Astrocyte of the cerebellum (primary cell): Measurements from ENCODE around the gene KLC1.
A peak's percentile ranks its signal among the peaks of the same experiment; 100 is the strongest.

ENCODE experiments used
- DNase-seq: peaks from one replicate; pipeline ENCODE4 v3.0.0-alpha.2; 2011; ENCODE audit warnings: low read depth
- H3K4me3 ChIP-seq: 2 replicates; pipeline ENCODE4 v1.5.1; 2011; ENCODE audit warnings: mild to moderate bottlenecking, low read depth, low read length, moderate library complexity
- CTCF ChIP-seq: IDR thresholded peaks from 2 replicates; pipeline ENCODE4 v1.5.1; 2012; ENCODE audit warnings: low read length, low read depth, moderate library complexity, mild to moderate bottlenecking; ENCODE audit errors: missing control alignments
- in situ Hi-C: cut with HindIII; loops from 2 replicates; pipeline ENCODE4 v1.10.0; 2017; ENCODE audit warnings: low sequenced_read_pairs

The KLC1 gene

GRCh38 chr14:103692159-103692558, 63.1 kb downstream of the KLC1 start:
- no peak for TF ChIP-seq CTCF
- in situ Hi-C loops: loop anchor here (10.0 kb wide), 1 partner anchor 117 kb away; no protein-coding TSS in a partner anchor
- no peak overlapping the region for H3K4me3 ChIP-seq
- no peak for DNase-seq

GRCh38 chr14:103692871-103693270, 63.9 kb downstream of the KLC1 start:
- in situ Hi-C loops: loop anchor here (10.0 kb wide), 1 partner anchor 118 kb away; no protein-coding TSS in a partner anchor
- no peak overlapping the region for H3K4me3 ChIP-seq
- TF ChIP-seq CTCF: no peak
- DNase-seq: no peak

- no peak for TF ChIP-seq CTCF
- DNase-seq: no peak
- in situ Hi-C loops: loop anchor here (10.0 kb wide), 1 partner anchor 119 kb away; no protein-coding TSS in a partner anchor
- H3K4me3 ChIP-seq: no peak overlapping the region
These were observed 64.5 kb downstream of the KLC1 start for GRCh38 chr14:103693515-103693914.

GRCh38 chr14:103694572-103695026, 65.6 kb downstream of the KLC1 start:
- no peak overlapping the region for H3K4me3 ChIP-seq
- in situ Hi-C loops: loop anchor here (10.0 kb wide), 1 partner anchor 120 kb away; no protein-coding TSS in a partner anchor
- TF ChIP-seq CTCF: peak; percentile 8
- DNase-seq: no peak

- no peak for DNase-seq
These were observed 66.5 kb downstream of the KLC1 start for GRCh38 chr14:103695296-103696069.

GRCh38 chr14:103696070-103696402, 67.0 kb downstream of the KLC1 start:
- no peak for DNase-seq
- TF ChIP-seq CTCF: no peak
- in situ Hi-C loops: loop anchor here (10.0 kb wide), 1 partner anchor 121 kb away; no protein-coding TSS in a partner anchor
- H3K4me3 ChIP-seq: no peak overlapping the region

More at GRCh38 chr14:103695296-103696069, 66.5 kb downstream of the KLC1 start:
- in situ Hi-C loops: loop anchor here (10.0 kb wide), 1 partner anchor 121 kb away; no protein-coding TSS in a partner anchor
- no peak overlapping the region for H3K4me3 ChIP-seq
- no peak for TF ChIP-seq CTCF
